HCEC 1CT (cell line): Measurements from ENCODE around the gene FRS3.
A peak's percentile ranks its signal among the peaks of the same experiment; 100 is the strongest.
"Not testable (repeated sequence)": the region's sequence is repeated elsewhere in the genome, so short reads cannot be mapped to it uniquely, and the experiment has no call there.

Source experiments
- DNase-seq: peaks from one replicate; pipeline ENCODE4 v3.0.0-alpha.2; 2017

Gene FRS3, protein sequence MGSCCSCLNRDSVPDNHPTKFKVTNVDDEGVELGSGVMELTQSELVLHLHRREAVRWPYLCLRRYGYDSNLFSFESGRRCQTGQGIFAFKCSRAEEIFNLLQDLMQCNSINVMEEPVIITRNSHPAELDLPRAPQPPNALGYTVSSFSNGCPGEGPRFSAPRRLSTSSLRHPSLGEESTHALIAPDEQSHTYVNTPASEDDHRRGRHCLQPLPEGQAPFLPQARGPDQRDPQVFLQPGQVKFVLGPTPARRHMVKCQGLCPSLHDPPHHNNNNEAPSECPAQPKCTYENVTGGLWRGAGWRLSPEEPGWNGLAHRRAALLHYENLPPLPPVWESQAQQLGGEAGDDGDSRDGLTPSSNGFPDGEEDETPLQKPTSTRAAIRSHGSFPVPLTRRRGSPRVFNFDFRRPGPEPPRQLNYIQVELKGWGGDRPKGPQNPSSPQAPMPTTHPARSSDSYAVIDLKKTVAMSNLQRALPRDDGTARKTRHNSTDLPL

GRCh38 chr6:41779788-41780550 lies at the start of gene FRS3:
TSS of gene FRS3 (minus strand) at chr6:41779900. CDS start at chr6:41776987, 2,913 bp downstream.
- DNase-seq = peak; percentile 89

DNA sequence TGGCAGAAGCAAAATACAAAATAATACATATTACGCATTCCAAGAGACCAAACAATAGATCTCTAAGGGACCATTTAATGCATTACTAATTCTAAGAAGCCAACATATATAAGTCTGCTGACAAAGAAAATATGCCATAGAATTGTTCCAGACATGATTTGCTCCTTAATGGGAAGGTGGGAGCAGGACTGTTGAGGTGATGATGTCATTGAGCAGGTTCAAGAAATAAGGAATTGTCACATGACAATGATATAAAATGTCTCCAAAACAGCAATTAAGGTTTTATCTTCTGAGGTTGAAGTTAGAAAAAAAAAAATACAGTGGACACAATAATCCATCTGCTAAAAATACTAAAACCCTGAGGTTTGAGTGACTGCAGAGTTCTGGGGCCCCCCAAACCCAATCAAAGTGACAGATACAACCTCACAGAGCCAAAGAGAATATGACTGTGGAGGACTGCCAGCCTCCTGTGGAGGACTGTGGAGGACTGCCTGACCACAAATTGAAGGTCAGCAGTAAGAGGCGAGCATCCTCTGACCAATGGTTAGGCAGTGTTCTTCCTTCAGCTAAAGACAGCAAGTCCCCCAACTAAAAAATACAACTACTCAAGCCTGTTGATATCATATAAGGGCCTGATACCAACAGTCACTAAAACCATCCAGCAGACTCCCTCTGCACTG lies 46.8 kb upstream of the FRS3 start:
- no peak for DNase-seq

DNA sequence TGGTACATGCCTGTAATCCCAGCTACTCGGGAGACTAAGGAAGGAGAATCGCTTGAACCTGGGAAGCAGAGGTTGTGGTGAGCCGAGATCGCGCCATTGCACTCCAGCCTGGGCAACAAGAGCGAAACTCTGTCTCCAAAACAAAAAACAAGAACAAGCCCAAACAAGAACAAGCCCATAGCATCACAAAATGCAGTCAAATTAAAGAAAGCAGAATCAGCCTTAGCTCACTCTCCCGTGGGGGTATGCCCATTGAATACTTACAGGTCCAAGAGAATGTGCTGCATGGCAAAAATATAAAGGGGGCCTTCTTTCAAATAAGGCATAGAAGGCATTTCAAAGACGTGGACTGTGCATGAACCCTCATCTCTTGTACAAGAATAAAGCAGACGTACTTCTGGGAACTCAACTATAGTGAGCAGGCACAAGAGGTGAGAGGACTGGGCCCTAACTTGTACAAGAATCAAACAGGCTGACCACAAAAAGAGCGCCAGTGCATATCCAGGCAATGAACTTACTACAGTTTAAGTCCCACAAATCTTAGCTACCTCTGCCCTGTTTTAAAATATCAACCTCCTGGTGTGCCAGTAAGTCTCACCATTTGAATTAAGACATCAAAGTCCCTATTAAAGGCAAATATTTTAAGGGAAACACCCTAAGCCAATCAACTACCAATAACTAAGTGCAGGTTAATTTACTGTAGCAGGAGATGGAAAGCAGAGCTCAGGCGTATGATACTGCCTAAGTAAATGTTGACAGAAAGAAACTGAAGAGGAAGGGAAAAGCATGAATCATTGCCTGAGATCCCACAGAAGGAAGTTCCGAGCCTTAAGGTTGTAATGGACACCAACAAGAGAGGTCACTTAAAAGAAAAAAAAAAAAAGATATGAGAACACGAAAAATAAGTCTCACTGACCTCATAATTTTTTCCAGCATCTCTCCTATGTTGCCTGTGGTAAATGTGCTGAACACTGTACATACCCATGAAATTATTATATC lies 45.2 kb upstream of the FRS3 start:
- DNase-seq = peak; percentile 17

DNA sequence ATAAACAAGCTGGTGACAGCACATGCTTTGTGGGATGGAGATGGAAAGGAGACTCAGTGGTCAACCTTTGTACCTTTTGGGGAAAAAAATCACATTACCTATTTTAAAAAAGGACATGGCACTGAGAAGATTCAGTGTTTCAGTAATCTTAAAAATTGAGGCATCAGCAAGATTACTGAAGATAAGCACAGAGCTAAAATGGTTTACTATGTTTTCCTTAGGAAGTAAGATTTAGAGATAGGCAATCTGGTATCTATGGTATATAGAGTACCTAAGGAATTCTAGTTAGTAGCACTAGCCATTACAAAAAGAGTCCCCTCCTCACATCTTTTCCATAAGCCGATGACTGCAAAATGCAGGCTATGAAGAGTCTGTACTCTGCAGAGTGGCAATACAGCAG lies 43.5 kb upstream of the FRS3 start:
- no peak for DNase-seq

GRCh38 chr6:41822021-41822420 lies 42.3 kb upstream of the FRS3 start:
- no peak for DNase-seq

GRCh38 chr6:41821266-41821665 lies 41.6 kb upstream of the FRS3 start:
- DNase-seq = no peak

- DNase-seq = peak; percentile 38
Measured at GRCh38 chr6:41818271-41819054, 38.8 kb upstream of the FRS3 start.

DNA sequence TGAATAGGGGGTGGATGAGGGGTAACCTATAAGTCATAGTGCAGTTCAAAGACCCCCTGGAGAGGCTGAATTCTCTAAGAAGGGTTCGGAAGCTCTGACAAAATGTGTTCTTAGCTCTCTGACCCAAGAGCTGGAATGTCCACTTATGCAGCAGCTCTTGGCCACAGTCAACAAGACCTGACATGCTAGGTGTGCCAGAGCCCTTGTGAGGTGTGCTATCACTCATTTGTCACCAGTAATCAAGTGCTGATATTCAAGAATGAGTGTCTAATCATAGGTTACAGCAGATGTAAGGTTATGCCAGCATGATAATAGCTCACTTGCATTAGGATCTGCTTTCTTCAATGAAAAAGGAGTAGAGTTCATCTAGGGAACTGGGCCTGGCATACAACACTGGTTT lies 35.9 kb upstream of the FRS3 start:
- DNase-seq = no peak

DNA sequence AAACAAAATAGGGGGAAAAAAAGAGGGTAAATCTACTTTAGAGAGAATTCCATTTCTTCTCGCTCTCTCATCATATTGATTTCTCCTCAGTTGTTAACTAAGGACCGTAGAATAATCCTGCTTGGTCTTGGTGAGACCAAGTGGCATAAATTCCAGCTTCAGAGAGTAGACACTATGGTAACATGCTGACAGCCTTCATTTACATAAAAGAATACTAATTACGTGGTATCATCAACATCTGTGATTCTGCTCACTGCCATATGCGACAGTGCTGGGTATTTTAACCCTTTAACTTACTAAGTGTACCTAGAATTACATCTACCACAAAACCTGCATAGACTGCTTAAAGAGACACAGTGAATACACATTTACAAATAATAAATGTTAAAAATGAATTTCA lies 34.9 kb upstream of the FRS3 start:
- no peak for DNase-seq

DNA sequence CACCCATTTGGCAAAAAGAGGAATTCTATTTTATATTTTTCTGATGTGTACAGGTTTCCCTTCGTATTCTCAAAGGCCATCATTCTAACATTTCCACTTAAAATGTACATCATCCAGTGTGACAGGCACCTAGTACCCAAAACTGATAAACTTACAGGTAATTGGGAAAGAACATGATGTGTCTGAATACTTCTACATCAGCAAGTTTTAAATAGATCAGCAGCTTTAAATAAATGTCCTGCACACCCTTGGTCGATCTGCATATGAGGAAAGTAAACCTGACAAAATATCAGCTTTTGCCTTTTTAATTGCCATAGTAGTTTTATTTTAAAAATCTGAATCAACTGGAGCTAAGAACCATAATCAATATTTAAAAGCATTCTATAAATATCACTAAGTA lies 34.3 kb upstream of the FRS3 start:
- no peak for DNase-seq

GRCh38 chr6:41813469-41813868 lies 33.8 kb upstream of the FRS3 start:
- peak; percentile 39 for DNase-seq

DNA sequence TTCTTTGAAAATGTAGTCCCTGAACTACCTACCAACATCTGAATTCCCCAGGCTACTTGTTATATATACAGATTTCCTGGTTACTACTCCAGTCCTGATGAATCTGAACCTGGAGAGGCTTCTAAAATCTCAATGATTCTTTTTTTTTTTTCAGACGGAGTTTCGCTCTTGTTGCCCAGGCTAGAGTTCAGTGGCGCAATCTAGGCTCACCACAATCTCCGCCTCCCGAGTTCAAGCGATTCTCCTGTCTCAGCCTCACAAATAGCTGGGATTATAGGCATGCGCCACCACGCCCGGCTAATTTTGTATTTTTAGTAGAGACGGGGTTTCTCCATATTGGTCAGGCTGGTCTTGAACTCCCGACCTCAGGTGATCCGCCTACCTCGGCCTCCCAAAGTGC lies 32.2 kb upstream of the FRS3 start:
- not testable (repeated sequence) for DNase-seq

DNA sequence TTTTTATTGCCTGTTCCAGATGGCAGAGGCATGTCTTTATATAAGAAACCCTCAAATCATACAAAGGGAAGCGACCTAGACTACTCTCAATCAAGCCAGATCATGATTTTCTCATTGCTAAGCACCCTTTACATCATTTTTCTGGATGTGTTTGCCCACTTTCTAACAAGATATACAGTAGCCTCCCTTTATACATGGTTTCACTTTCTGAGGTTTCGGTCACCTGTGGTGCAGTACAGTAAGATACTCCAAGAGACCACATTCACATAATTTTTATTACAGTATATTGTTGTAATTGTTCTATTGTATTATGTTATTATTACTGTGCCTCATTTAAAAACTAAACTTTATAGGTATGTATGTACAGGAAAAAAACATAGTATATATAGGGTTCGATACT lies 31.4 kb upstream of the FRS3 start:
- no peak for DNase-seq

DNA sequence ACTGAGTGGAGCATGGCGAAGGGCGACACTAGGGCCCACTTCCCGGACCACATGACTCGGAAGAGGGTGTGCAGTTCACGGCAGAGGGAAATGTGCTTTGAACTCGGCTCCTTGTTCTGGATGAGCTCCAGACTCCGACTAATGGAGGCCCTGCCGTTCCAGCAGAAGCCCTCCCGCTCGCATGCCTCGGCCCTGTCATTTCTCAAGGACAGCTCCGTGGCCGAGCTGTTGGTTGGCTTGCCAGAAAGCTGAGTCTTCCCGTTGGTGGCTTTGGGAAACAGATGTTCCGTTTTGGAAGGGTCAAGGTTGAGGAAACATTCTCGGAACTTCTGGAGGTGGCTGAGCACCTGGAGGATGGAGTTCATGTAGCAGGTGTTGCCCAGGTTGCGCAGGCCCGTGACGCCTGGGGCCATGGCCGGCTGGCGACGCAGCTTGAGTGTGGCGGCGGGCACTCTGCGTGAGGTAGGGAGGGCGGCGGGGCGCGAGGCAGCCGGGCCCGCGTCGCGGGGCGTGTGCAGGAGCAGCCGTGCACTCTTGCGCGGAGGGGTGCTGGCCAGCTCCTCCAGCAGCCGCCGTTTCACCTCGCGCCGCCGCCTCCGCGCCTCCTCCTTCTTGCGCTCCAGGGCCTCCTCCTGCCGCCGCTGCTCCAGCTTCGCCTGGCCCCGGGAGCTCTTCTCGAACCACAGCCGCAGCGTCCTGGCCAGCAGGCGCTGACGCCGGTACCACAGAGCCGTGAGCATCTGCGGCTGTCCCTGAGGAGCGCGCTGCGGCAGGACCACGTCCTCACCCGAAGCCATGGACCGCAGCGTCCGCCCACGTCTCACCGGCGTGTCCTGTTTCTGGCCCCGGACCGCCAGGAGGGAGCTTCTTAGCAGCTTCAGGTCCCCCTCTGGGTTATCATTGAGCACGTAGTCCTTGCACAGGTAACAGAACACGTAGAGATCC lies 26.4 kb upstream of the FRS3 start:
- DNase-seq = no peak

DNA sequence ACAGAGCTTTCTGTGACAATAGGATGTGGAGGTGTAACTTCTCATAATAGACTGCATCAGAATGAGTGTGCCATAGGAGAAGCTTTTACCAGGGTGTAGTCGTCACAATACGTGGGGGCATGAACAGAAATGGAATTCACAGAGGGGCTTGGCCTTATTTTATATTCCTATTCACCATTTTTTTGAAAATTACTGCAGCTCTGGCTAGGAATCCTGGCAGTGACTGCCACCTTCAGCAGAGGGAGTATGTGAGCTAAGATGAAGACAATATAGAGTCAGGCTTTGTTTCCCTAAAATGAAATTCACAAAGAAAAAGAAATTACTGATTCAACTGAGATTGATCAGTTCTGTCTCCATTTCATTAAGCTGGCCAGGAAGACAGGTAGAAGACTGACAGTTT lies 21.7 kb upstream of the FRS3 start:
- DNase-seq = peak; percentile 30

DNA sequence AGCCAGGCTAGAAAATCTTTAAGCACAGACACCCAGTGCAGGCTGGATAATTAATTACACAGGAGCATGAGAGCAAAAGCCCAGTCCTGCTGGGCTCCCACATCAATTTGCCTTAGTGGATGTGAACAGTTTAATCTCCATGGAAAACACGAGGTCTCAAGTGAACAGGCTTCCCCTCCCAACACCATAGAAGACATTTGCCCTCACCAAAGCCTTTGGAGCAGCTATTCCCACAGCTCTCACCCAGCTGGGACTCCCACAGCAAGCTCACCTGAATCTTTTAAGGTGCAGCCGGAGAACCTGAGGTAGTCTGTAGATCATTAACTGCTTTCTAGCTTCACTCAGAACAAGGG lies 19.8 kb upstream of the FRS3 start:
- DNase-seq = no peak

GRCh38 chr6:41798901-41799558 lies 19.3 kb upstream of the FRS3 start:
- no peak for DNase-seq

DNA sequence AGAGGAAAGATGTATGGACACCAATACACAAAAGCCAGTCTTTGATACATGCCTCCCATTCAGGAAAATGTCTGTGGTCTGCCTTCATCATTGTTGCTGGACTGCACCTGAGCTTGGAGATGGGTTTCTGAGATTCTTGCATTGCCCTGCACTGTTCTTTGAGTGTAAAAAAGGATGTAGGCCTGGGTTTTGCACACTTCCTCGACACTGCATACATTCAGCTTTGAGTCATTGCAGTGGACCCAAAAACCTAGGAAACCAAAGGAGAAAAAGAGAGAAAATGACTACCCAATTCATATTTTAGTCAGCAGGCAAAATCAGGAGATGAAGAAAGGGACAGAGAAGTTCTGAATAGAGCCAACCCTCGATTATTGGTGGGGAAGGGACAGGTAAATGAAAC lies 16.8 kb upstream of the FRS3 start:
- no peak for DNase-seq

DNA sequence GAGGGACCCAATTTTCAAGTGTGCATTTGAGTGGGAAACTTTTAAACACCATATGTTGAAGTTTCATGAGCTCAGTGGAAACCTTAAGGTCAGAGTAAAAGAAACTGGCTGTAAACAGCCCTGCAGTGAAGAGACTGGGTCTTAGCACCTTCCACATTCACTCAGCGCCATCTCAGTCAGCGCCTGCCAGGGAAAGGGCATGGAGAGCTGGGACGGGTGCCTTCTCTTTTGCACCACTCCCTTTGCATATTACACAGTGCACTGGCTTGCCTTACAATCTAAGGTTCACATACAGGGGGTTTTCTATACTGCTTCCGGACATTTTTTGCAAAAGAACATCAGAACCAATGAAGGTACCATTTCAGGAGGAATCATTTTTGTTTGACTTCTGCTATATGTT lies 12.3 kb upstream of the FRS3 start:
- no peak for DNase-seq

- DNase-seq = no peak
Measured at GRCh38 chr6:41791305-41791704, 11.6 kb upstream of the FRS3 start.
